Esophagus muscularis mucosa (tissue), 4 donors: Measurements from ENCODE around the gene RRAD. TPM values are rescaled to one million over a fixed set of nuclear protein-coding genes. Genes with fewer than 3 reads are reported as not detected.

ENCODE experiments used
- DNase-seq: peaks from one replicate; pipeline ENCODE4 v3.0.0-alpha.2; 2017; ENCODE audit errors: extremely low spot score
- H3K27ac ChIP-seq, 4 donors: fragments of 200-600 bp; sonication (generic); replicated peaks in 1 of 4; 1 replicate in 3 of 4; 2 replicates in 1 of 4; pipeline ENCODE4 v1.5.1; 2016 to 2019; ENCODE audit warnings: mild to moderate bottlenecking in 1 of 4
- H3K27me3 ChIP-seq, 4 donors: fragments of 200-600 bp; sonication (generic); one replicate each; pipeline versions ENCODE4 v1.5.1 to v1.6.0; 2016 to 2019
- H3K36me3 ChIP-seq, 4 donors: fragments of 200-600 bp; sonication (generic); one replicate each; pipeline ENCODE4 v1.5.1; 2016 to 2019
- H3K4me1 ChIP-seq, 4 donors: fragments of 200-600 bp; sonication (generic); one replicate each; pipeline ENCODE4 v1.5.1; 2016 to 2019
- H3K4me3 ChIP-seq, 4 donors: fragments of 200-600 bp; sonication (generic); 1 replicate in 2 of 4; 2 replicates in 2 of 4; pipeline ENCODE4 v1.5.1; 2016 to 2019; ENCODE audit warnings: mild to moderate bottlenecking in 4 of 4, moderate library complexity in 1 of 4
- H3K9me3 ChIP-seq, 4 donors: fragments of 200-600 bp; sonication (generic); 1 replicate in 3 of 4; 2 replicates in 1 of 4; pipeline ENCODE4 v1.5.1; 2016 to 2019
- CTCF ChIP-seq, 3 experiments: fragments of 200-600 bp in 2 of 3; fragments of 450-650 bp in 1 of 3; sonication (generic) in 2 of 3; IDR thresholded peaks; one replicate each; pipeline ENCODE4 v1.5.1; 2017 to 2019; ENCODE audit warnings: antibody characterized with exemption in 3 of 3, mild to moderate bottlenecking in 2 of 3, moderate library complexity in 1 of 3
- EP300 ChIP-seq: sonication (generic); formaldehyde crosslinking; IDR thresholded peaks from one replicate; pipeline ENCODE4 v1.6.1; 2017; ENCODE audit warnings: antibody characterized with exemption
- POLR2A ChIP-seq: fragments of 450-650 bp; IDR thresholded peaks from one replicate; pipeline ENCODE4 v1.6.1; 2017; ENCODE audit warnings: antibody characterized with exemption, moderate library complexity, mild to moderate bottlenecking, low read depth
- POLR2AphosphoS5 ChIP-seq, 2 donors: sonication (generic); formaldehyde crosslinking; IDR thresholded peaks; one replicate each; pipeline ENCODE4 v1.6.1; 2017; ENCODE audit warnings: antibody characterized with exemption in 2 of 2
- WGBS: methylation state at CpG from one replicate; pipeline ENCODE4 v1.1.5; 2018; 5-methylcytosine and 5-hydroxymethylcytosine counted together
- intact Hi-C: fragments of 100-400 bp; cut with DNase I; formaldehyde crosslinking; loops from one replicate; pipeline ENCODE4 v1.15.1; 2023
- total RNA-seq, 4 donors: library from RNA; depleted of rRNA; stranded (reverse); fragments of >200 nt; gene quantifications; one replicate each; pipeline versions ENCODE4 v1.1.0 to v1.2.1, GENCODE V29; 2016

The RRAD gene
- total RNA-seq, 4 donors from 2014 or later, result 36.4 to 64.9 (median 55.4) TPM

- Histone ChIP-seq H3K27ac (no peak overlapping the region), H3K36me3 (no peaks in the 10 kb centered on the region), H3K4me3 (no peak overlapping the region), H3K4me1 (peaks cover 0 to 3% (median under 1%) of the 10 kb centered on the region in 4 donors), H3K9me3 (no peaks in the 10 kb centered on the region), H3K27me3 (peaks cover 0 to 21% (median 0%) of the 10 kb centered on the region in 4 donors)
- peak in 1 of 2 donors; percentile 20 for TF ChIP-seq POLR2AphosphoS5 (IDR thresholded peaks at IDR 0.05)
- no peak for TF ChIP-seq POLR2A
- TF ChIP-seq CTCF (IDR thresholded peaks at IDR 0.05), result peak; percentile 74 to 82 (median 80)
- intact Hi-C loops, result no loop called here
- no peak for DNase-seq
- WGBS, result 26% methylated on average over 8 of the region's 8 CpGs
Measured at GRCh38 chr16:66954097-66954659, 28.8 kb upstream of the RRAD start.

GRCh38 chr16:66953462-66954096 is 28.2 kb upstream of the RRAD start:
- peaks cover 0 to 26% (median 0%) of the 10 kb centered on the region in 4 donors for H3K27me3 ChIP-seq
- TF ChIP-seq EP300, result no peak
- TF ChIP-seq CTCF (IDR thresholded peaks at IDR 0.05), result no peak
- no peak for TF ChIP-seq POLR2AphosphoS5 (IDR thresholded peaks at IDR 0.05)
- no peak for TF ChIP-seq POLR2A
- H3K9me3 ChIP-seq, result no peaks in the 10 kb centered on the region
- WGBS, result 82% methylated on average over 9 of the region's 10 CpGs
- peaks cover 6 to 9% (median 7%) of the 10 kb centered on the region in 4 donors for H3K4me1 ChIP-seq
- intact Hi-C loops, result no loop called here
- no peak overlapping the region for H3K4me3 ChIP-seq
- H3K27ac ChIP-seq, result no peak overlapping the region
- no peaks in the 10 kb centered on the region for H3K36me3 ChIP-seq
- DNase-seq, result no peak

- no peak for DNase-seq
- Histone ChIP-seq H3K36me3 (no peaks in the 10 kb centered on the region), H3K27me3 (peaks cover 0 to 26% (median 0%) of the 10 kb centered on the region in 4 donors), H3K9me3 (no peaks in the 10 kb centered on the region), H3K27ac (no peak overlapping the region), H3K4me1 (peaks cover 13 to 16% (median 14%) of the 10 kb centered on the region in 4 donors), H3K4me3 (no peak overlapping the region)
- WGBS, result 81% methylated on average over 7 of the region's 7 CpGs
- intact Hi-C loops, result no loop called here
- no peak for TF ChIP-seq POLR2AphosphoS5 (IDR thresholded peaks at IDR 0.05)
- no peak for TF ChIP-seq POLR2A
- TF ChIP-seq CTCF (IDR thresholded peaks at IDR 0.05), result no peak
- no peak for TF ChIP-seq EP300
Measured at GRCh38 chr16:66952430-66953110, 27.2 kb upstream of the RRAD start.

- H3K27me3 ChIP-seq, result peaks cover 0 to 26% (median 0%) of the 10 kb centered on the region in 4 donors
- no peaks in the 10 kb centered on the region for H3K9me3 ChIP-seq
- 76% methylated on average over 4 of the region's 4 CpGs for WGBS
- no peaks in the 10 kb centered on the region for H3K36me3 ChIP-seq
- H3K27ac ChIP-seq, result no peak overlapping the region
- no peak overlapping the region for H3K4me3 ChIP-seq
- no peak for DNase-seq
- intact Hi-C loops, result no loop called here
- TF ChIP-seq POLR2A, result no peak
- no peak for TF ChIP-seq EP300
- no peak for TF ChIP-seq POLR2AphosphoS5 (IDR thresholded peaks at IDR 0.05)
- no peak for TF ChIP-seq CTCF (IDR thresholded peaks at IDR 0.05)
- peaks cover 16 to 25% (median 22%) of the 10 kb centered on the region in 4 donors for H3K4me1 ChIP-seq
Measured at GRCh38 chr16:66950971-66951790, 25.8 kb upstream of the RRAD start.
